Uterus (tissue), 2 donors: ENCODE measurements around the gene ATP6V0E2.

Experiments
- CTCF ChIP-seq, 4 experiments: fragments of 200-600 bp in 2 of 4; fragments of 450-650 bp in 2 of 4; sonication (generic) in 2 of 4; IDR thresholded peaks; one replicate each; pipeline ENCODE4 v1.5.1; 2016 to 2019; ENCODE audit warnings: antibody characterized with exemption in 4 of 4, mild to moderate bottlenecking in 2 of 4, moderate library complexity in 1 of 4
- POLR2A ChIP-seq, 2 donors: fragments of 450-650 bp; IDR thresholded peaks; one replicate each; pipeline ENCODE4 v1.6.1; 2016; ENCODE audit warnings: antibody characterized with exemption in 2 of 2, mild to moderate bottlenecking in 1 of 2, moderate library complexity in 1 of 2

- no peak for TF ChIP-seq CTCF (IDR thresholded peaks at IDR 0.05)
- TF ChIP-seq POLR2A (IDR thresholded peaks at IDR 0.05) = no peak
Measured at GRCh38 chr7:149827089-149827981, 46.4 kb upstream of the ATP6V0E2 start.
